GM12875 (cell line): ENCODE results near the gene KLK4.

ENCODE experiments used
- H3K4me3 ChIP-seq: one replicate; pipeline ENCODE4 v1.5.1; 2011; ENCODE audit warnings: low read depth, low read length, control low read depth
- TF ChIP-seq, protein P1 (sequence below): IDR thresholded peaks from 2 replicates; pipeline ENCODE4 v1.5.1; 2011; ENCODE audit warnings: low read depth, mild to moderate bottlenecking, control low read depth, inconsistent platforms, low read length, moderate library complexity, borderline replicate concordance; ENCODE audit not compliant: insufficient read depth

KLK4 gene

DNA sequence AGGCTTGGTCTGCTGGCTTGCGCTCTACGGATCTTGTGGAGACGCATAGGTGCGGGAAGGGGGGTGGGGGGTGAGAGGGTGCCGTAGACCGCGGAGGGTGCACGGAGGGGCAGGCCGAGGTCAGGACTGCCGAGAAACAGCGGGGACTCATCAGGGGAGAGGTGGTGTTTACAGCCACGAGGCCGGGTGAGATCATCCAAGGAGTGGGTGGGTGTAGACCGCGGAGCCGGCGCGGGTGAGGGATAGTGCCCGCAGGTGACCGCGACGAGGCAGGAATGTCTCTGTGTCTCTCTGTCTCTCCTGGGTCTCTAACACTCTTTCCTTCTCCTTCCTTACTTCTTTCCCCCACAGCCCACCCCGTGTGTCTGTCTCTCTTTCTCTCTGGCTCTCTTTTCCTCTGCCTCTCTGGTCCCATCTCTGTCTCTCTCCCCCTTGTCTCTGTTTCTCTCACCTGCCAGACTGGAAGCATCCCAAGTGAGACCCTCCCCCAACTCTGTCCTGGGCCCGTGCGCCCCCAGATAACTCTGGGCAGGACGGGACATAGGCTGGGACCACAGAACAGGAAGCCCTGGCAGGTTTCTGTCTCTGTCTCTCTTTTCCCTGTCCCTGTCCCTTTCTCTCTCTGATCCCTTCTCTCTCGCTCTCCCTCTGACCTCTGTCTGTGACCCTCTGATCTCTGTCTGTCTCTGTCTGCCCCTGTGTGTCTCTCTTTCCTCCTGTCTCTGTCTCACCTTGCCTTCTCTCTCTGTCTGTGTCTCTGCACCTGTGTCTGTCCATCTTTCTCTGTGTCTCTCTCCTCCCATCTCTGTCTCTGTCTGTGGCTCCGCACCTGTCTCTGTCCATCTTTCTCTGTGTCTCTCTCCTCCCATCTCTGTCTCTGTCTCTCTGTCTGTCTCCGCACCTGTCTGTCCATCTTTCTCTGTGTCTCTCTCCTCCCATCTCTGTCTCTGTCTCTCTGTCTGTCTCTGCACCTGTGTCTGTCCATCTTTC lies 1.8 kb upstream of the KLK4 start:
- no peak overlapping the region for H3K4me3 ChIP-seq
- TF ChIP-seq, protein P1, sequence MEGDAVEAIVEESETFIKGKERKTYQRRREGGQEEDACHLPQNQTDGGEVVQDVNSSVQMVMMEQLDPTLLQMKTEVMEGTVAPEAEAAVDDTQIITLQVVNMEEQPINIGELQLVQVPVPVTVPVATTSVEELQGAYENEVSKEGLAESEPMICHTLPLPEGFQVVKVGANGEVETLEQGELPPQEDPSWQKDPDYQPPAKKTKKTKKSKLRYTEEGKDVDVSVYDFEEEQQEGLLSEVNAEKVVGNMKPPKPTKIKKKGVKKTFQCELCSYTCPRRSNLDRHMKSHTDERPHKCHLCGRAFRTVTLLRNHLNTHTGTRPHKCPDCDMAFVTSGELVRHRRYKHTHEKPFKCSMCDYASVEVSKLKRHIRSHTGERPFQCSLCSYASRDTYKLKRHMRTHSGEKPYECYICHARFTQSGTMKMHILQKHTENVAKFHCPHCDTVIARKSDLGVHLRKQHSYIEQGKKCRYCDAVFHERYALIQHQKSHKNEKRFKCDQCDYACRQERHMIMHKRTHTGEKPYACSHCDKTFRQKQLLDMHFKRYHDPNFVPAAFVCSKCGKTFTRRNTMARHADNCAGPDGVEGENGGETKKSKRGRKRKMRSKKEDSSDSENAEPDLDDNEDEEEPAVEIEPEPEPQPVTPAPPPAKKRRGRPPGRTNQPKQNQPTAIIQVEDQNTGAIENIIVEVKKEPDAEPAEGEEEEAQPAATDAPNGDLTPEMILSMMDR: no peak

DNA sequence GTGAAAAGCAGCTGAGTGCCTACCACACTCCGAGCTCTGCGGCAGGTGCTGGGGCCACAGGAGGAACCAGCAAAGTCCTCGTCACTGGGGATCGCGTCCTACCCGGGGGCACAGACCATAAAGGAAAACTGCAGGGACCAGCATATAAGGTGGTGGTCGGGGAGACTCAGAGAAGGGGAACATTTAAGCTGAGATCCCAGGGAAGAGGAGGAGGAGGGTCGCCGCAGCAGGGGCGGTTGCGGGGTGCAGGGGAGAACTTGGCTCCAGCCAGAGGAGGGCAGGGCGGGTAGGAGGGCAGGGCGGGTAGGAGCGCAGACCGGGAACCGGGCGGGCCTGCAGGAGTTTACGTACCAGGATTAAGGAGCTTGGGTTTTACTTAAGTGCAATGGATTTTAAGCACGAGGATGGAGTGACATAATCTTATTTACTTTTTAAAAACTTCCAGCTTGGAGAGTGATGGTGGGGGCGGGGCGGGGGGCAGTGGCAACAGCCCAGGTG lies 956 bp upstream of the KLK4 start:
- H3K4me3 ChIP-seq: no peak overlapping the region
- TF ChIP-seq, protein P1: no peak

GRCh38 chr19:50910722-50911121 lies 473 bp downstream of the KLK4 start:
- TF ChIP-seq, protein P1: no peak
- H3K4me3 ChIP-seq: no peak overlapping the region

- TF ChIP-seq, protein P1: no peak
- no peak overlapping the region for H3K4me3 ChIP-seq
Measured at GRCh38 chr19:50909240-50910070, 1.7 kb downstream of the KLK4 start.

DNA sequence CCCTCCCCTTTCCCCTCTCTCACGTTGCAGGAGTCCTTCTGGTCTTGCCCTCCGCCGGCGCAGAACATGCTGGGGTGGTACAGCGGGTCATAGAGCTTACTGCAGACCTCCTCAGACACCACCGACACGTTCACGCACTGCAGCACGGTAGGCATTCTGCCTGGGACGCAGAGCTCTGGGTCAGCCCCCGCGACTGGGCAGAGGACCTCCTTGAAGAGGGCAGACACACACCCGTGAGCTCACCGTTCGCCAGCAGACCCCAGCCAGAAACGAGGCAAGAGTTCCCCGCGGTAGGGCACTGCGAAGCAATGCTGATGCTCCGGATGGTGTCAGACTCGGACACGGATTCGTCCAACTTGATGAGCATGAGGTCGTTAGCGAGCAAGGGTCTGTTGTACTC lies 2.9 kb downstream of the KLK4 start:
- TF ChIP-seq, protein P1: no peak
- H3K4me3 ChIP-seq: no peak overlapping the region

DNA sequence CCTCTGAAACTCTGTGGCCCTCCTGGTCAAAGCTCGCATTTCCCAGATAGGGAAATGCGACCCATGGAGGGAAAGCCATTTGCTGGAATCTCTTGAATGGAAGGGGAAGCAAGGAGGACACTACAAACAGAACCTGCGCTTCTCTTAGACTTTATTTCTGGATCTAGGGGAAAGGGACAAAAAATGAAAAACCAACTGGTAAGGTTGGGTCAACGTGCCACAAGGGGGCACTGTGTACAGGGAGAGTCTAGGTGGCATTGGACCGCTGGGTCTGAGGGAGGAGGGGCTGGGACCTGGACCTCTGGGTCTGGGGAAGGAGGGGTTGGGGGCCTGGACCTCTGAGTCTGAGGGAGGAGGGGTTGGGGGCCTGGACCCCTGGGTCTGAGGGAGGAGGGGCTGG lies 5.0 kb downstream of the KLK4 start:
- TF ChIP-seq, protein P1: peak; percentile 68
- no peak overlapping the region for H3K4me3 ChIP-seq
